Upper lobe of left lung (tissue), 6 donors: ENCODE results near the gene PAK2. TPM values are rescaled to one million over a fixed set of nuclear protein-coding genes. Genes with fewer than 3 reads are reported as not detected.
"Not testable (repeated sequence)": the region's sequence is repeated elsewhere in the genome, so short reads cannot be mapped to it uniquely, and the experiment has no call there.

ENCODE experiments used
- ATAC-seq, 2 donors: fragments of 200-7000 bp; cut with Tn5 transposase; one replicate each; pipeline ENCODE4 v1.9.1; 2022; ENCODE audit warnings: mild to moderate bottlenecking in 2 of 2, moderate library complexity in 2 of 2; ENCODE audit not compliant: low FRiP score in 2 of 2
- DNase-seq, 2 donors: peaks; one replicate each; pipeline ENCODE4 v3.0.0-alpha.2; 2019 to 2020
- H3K27ac ChIP-seq, 4 donors: fragments of 200-600 bp; sonication (generic); one replicate each; pipeline ENCODE4 v1.5.1; 2016 to 2019
- H3K27me3 ChIP-seq, 4 donors: fragments of 200-600 bp; sonication (generic); one replicate each; pipeline ENCODE4 v1.5.1; 2017 to 2019
- H3K36me3 ChIP-seq, 4 donors: fragments of 200-600 bp; sonication (generic); one replicate each; pipeline ENCODE4 v1.5.1; 2016 to 2019
- H3K4me1 ChIP-seq, 4 donors: fragments of 200-600 bp; sonication (generic); one replicate each; pipeline ENCODE4 v1.5.1; 2018 to 2019
- H3K4me3 ChIP-seq, 4 donors: fragments of 200-600 bp; sonication (generic); one replicate each; pipeline ENCODE4 v1.5.1; 2017 to 2019; ENCODE audit warnings: mild to moderate bottlenecking in 2 of 4, moderate library complexity in 1 of 4
- H3K9me3 ChIP-seq, 4 donors: fragments of 200-600 bp; sonication (generic); one replicate each; pipeline ENCODE4 v1.5.1; 2018 to 2019
- EP300 ChIP-seq, 4 donors: sonication (generic); formaldehyde crosslinking; IDR thresholded peaks; one replicate each; pipeline ENCODE4 v1.5.1; 2017; ENCODE audit warnings: antibody characterized with exemption in 4 of 4, control low read depth in 2 of 4
- POLR2A ChIP-seq, 4 donors: fragments of 450-650 bp; IDR thresholded peaks; one replicate each; pipeline ENCODE4 v1.5.1; 2016 to 2017; ENCODE audit warnings: antibody characterized with exemption in 4 of 4, mild to moderate bottlenecking in 2 of 4
- POLR2AphosphoS5 ChIP-seq, 2 donors: sonication (generic); formaldehyde crosslinking; IDR thresholded peaks; one replicate each; pipeline ENCODE4 v1.5.1; 2017; ENCODE audit warnings: antibody characterized with exemption in 2 of 2
- WGBS, 2 donors: methylation state at CpG; one replicate each; pipeline ENCODE4 v1.1.5; 2017 to 2018; 5-methylcytosine and 5-hydroxymethylcytosine counted together
- total RNA-seq, 6 donors: library from RNA; depleted of rRNA in 4 of 6; stranded (reverse); fragments of >200 nt in 4 of 6; gene quantifications; one replicate each; pipeline versions ENCODE4 v1.1.0 to v1.2.1, GENCODE V29; 2016 to 2021
- TF ChIP-seq, protein P1 (sequence below), 6 experiments: fragments of 450-650 bp in 4 of 6; fragments of 200-600 bp in 2 of 6; sonication (generic) in 2 of 6; IDR thresholded peaks; one replicate each; pipeline ENCODE4 v1.5.1; 2016 to 2019; ENCODE audit warnings: antibody characterized with exemption in 6 of 6
- donor health status: DM: no; HTN: no; CAD: no; lungs with moderate emphysema.
- donor health status: DM: no; HTN: yes; CAD: no; lungs with severe emphysema.

PAK2 gene
- total RNA-seq, 6 donors from 2014 or later, result 24.7 to 82.2 (median 60.1) TPM

GRCh38 chr3:196867507-196868296 lies 128.0 kb downstream of the PAK2 start, which contains the start of gene SENP5:
Gene SENP5 (plus strand): TSS chr3:196867920. CDS start chr3:196885182, 17,262 bp downstream.
- ATAC-seq, result peak; percentile 98 to 99
- TF ChIP-seq EP300 (IDR thresholded peaks at IDR 0.05) (peak in 1 of 4 donors; percentile 31), POLR2AphosphoS5 (IDR thresholded peaks at IDR 0.05) (peak; percentile 97 to 99), POLR2A (IDR thresholded peaks at IDR 0.05) (peak; percentile 88 to 99 (median 94))
- TF ChIP-seq, protein P1, sequence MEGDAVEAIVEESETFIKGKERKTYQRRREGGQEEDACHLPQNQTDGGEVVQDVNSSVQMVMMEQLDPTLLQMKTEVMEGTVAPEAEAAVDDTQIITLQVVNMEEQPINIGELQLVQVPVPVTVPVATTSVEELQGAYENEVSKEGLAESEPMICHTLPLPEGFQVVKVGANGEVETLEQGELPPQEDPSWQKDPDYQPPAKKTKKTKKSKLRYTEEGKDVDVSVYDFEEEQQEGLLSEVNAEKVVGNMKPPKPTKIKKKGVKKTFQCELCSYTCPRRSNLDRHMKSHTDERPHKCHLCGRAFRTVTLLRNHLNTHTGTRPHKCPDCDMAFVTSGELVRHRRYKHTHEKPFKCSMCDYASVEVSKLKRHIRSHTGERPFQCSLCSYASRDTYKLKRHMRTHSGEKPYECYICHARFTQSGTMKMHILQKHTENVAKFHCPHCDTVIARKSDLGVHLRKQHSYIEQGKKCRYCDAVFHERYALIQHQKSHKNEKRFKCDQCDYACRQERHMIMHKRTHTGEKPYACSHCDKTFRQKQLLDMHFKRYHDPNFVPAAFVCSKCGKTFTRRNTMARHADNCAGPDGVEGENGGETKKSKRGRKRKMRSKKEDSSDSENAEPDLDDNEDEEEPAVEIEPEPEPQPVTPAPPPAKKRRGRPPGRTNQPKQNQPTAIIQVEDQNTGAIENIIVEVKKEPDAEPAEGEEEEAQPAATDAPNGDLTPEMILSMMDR (IDR thresholded peaks at IDR 0.05), result peak in 1 of 6 experiments; percentile 28
- peak within 1 kb of the TSS; percentile 92 to 99 (median 94) for H3K27ac ChIP-seq
- no peaks in the 10 kb centered on the region for H3K27me3 ChIP-seq
- peaks cover 0 to 8% (median 0%) of the 10 kb centered on the region in 4 donors for H3K36me3 ChIP-seq
- no peaks in the 10 kb centered on the region for H3K9me3 ChIP-seq
- H3K4me3 ChIP-seq, result peak within 1 kb of the TSS; percentile 84 to 100 (median 94)
- H3K4me1 ChIP-seq, result peaks cover 18 to 45% (median 23%) of the 10 kb centered on the region in 4 donors
- WGBS, 2 donors, result 1% methylated on average over 15 to 34 of the region's 93 CpGs
- DNase-seq, result peak; percentile 94 to 99

- DNase-seq (peak in 1 of 2 donors; percentile 27), ATAC-seq (peak; percentile 57 to 58)
- 0 to 1% methylated on average over 27 to 28 of the region's 29 CpGs for WGBS, 2 donors
- Histone ChIP-seq H3K9me3 (no peaks in the 10 kb centered on the region), H3K27ac (peak overlapping the region; percentile 92 to 99 (median 94)), H3K27me3 (no peaks in the 10 kb centered on the region), H3K4me3 (peak overlapping the region; percentile 84 to 100 (median 94)), H3K36me3 (peaks cover 0 to 8% (median 0%) of the 10 kb centered on the region in 4 donors), H3K4me1 (peaks cover 18 to 47% (median 23%) of the 10 kb centered on the region in 4 donors)
- no peak for TF ChIP-seq POLR2A (IDR thresholded peaks at IDR 0.05)
- TF ChIP-seq POLR2AphosphoS5 (IDR thresholded peaks at IDR 0.05), result no peak
- no peak for TF ChIP-seq EP300 (IDR thresholded peaks at IDR 0.05)
- TF ChIP-seq, protein P1 (IDR thresholded peaks at IDR 0.05), result no peak
Measured at GRCh38 chr3:196868297-196868661, 128.6 kb downstream of the PAK2 start.

- no peaks in the 10 kb centered on the region for H3K27me3 ChIP-seq
- TF ChIP-seq, protein P1 (IDR thresholded peaks at IDR 0.05), result no peak
- TF ChIP-seq POLR2A (IDR thresholded peaks at IDR 0.05) (no peak), POLR2AphosphoS5 (IDR thresholded peaks at IDR 0.05) (no peak), EP300 (IDR thresholded peaks at IDR 0.05) (no peak)
- no peak for DNase-seq
- H3K36me3 ChIP-seq, result peaks cover 0 to 8% (median 0%) of the 10 kb centered on the region in 4 donors
- ATAC-seq, result no peak
- H3K4me1 ChIP-seq, result peaks cover 18 to 43% (median 20%) of the 10 kb centered on the region in 4 donors
- no peak overlapping the region for H3K4me3 ChIP-seq
- no peaks in the 10 kb centered on the region for H3K9me3 ChIP-seq
- no peak overlapping the region for H3K27ac ChIP-seq
- 71 to 76% methylated on average over 4 of the region's 4 CpGs for WGBS, 2 donors
Measured at GRCh38 chr3:196872316-196872715, 132.7 kb downstream of the PAK2 start.

- H3K36me3 ChIP-seq, H3K4me3 ChIP-seq, ATAC-seq, DNase-seq, H3K27ac ChIP-seq, H3K9me3 ChIP-seq, H3K27me3 ChIP-seq: not testable (repeated sequence)
- peaks cover 9 to 35% (median 17%) of the 10 kb centered on the region in 4 donors for H3K4me1 ChIP-seq
- 93 to 96% methylated on average over 7 of the region's 7 CpGs for WGBS, 2 donors
Measured at GRCh38 chr3:196874511-196875094, 134.9 kb downstream of the PAK2 start.

DNA sequence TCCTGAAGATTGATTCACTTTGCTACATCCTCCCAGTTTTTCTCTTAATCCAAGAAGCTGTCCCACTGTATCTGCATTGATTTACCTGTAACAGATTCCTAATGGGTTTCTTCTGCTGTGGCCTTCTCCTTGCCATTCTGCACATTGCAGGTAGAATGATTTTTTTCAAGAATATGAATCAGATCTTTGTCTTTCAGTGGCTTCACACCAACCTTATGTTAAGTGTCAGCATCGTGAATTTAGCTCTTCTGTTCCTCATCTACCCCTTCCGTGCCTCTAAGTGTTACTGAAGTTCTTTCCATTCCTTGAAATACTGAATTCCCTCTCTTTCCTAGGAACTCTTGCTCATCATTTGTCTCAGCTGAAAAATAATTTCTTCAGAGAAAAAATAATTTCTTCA lies 135.6 kb downstream of the PAK2 start:
- H3K27ac ChIP-seq, result no peak overlapping the region
- H3K4me3 ChIP-seq, result no peak overlapping the region
- 79 to 86% methylated on average over 2 of the region's 2 CpGs for WGBS, 2 donors
- DNase-seq (no peak), ATAC-seq (no peak)
- H3K9me3 ChIP-seq, result no peaks in the 10 kb centered on the region
- H3K27me3 ChIP-seq, result no peaks in the 10 kb centered on the region
- H3K36me3 ChIP-seq, result peaks cover 0 to 8% (median 0%) of the 10 kb centered on the region in 4 donors
- no peak for TF ChIP-seq POLR2A (IDR thresholded peaks at IDR 0.05)
- TF ChIP-seq EP300 (IDR thresholded peaks at IDR 0.05), result no peak
- no peak for TF ChIP-seq POLR2AphosphoS5 (IDR thresholded peaks at IDR 0.05)
- TF ChIP-seq, protein P1 (IDR thresholded peaks at IDR 0.05), result no peak
- H3K4me1 ChIP-seq, result peaks cover 9 to 29% (median 10%) of the 10 kb centered on the region in 4 donors
